Measurements from ENCODE around the gene TTC9. TPM values are rescaled to one million over a fixed set of nuclear protein-coding genes. Genes with fewer than 3 reads are reported as not detected.
A peak's percentile ranks its signal among the peaks of the same experiment; 100 is the strongest.

Gene TTC9
- total and polyA plus RNA-seq, 2 donors (not counting 1 experiment from before 2014, with no cell fraction given): 1.9 to 4.3 TPM

- Histone ChIP-seq H3K4me3 (replicated peaks in 1 of 4; ENCODE audit: control extremely low read depth in 1 of 4, insufficient read depth in 1 of 4, low read depth in 3 of 4, low read length in 4 of 4) (peak overlapping the region; percentile 39 to 79 (median 50)), H4K20me1 (ENCODE audit: control insufficient read depth, extremely low read depth, insufficient read depth, low read length) (no peaks in the 10 kb centered on the region), H3K79me2 (ENCODE audit: control insufficient read depth, insufficient read depth, low read length) (peaks cover 32% of the 10 kb centered on the region), H3K27me3 (ENCODE audit: control insufficient read depth, insufficient read depth, low read length) (no peaks in the 10 kb centered on the region), H3K36me3 (ENCODE audit: control insufficient read depth, insufficient read depth, low read length) (no peaks in the 10 kb centered on the region), H3K9me3 (ENCODE audit: control insufficient read depth, insufficient read depth, low read depth, low read length) (no peaks in the 10 kb centered on the region), H2AFZ (ENCODE audit: low read length) (peak overlapping the region; percentile 15), H3K9ac (ENCODE audit: insufficient read depth, low read length) (no peak overlapping the region), H3K27ac (ENCODE audit: insufficient read depth, low read length) (no peak overlapping the region), H3K4me1 (ENCODE audit: control insufficient read depth, extremely low read depth, insufficient read depth, low read length) (peaks cover 3% of the 10 kb centered on the region), H3K4me2 (ENCODE audit: extremely low read depth, insufficient read depth, low read length) (peak overlapping the region; percentile 74)
- peak; percentile 2 to 67 for DNase-seq (ENCODE audit: low read depth in 2 of 2)
- no peak for TF ChIP-seq EZH2 (IDR thresholded peaks at IDR 0.05; ENCODE audit: low read length, missing control alignments)
- no peak for TF ChIP-seq CTCF (conservative IDR thresholded peaks at IDR 0.05 in 1 of 2, IDR thresholded peaks at IDR 0.05 in 1 of 2; ENCODE audit: low read depth in 1 of 2, low read length in 2 of 2)
These were observed 40.6 kb upstream of the TTC9 start for GRCh38 chr14:70601162-70601561.

GRCh38 chr14:70602254-70602653, 39.5 kb upstream of the TTC9 start:
- H3K4me2 ChIP-seq (ENCODE audit: extremely low read depth, insufficient read depth, low read length): no peak overlapping the region
- no peaks in the 10 kb centered on the region for H4K20me1 ChIP-seq (ENCODE audit: control insufficient read depth, extremely low read depth, insufficient read depth, low read length)
- no peaks in the 10 kb centered on the region for H3K36me3 ChIP-seq (ENCODE audit: control insufficient read depth, insufficient read depth, low read length)
- H3K4me1 ChIP-seq (ENCODE audit: control insufficient read depth, extremely low read depth, insufficient read depth, low read length): peaks cover 3% of the 10 kb centered on the region
- no peak overlapping the region for H3K4me3 ChIP-seq (replicated peaks in 1 of 4; ENCODE audit: control extremely low read depth in 1 of 4, insufficient read depth in 1 of 4, low read depth in 3 of 4, low read length in 4 of 4)
- no peak for DNase-seq (ENCODE audit: low read depth in 2 of 2)
- peaks cover 29% of the 10 kb centered on the region for H3K79me2 ChIP-seq (ENCODE audit: control insufficient read depth, insufficient read depth, low read length)
- H3K9ac ChIP-seq (ENCODE audit: insufficient read depth, low read length): no peak overlapping the region
- no peak overlapping the region for H2AFZ ChIP-seq (ENCODE audit: low read length)
- TF ChIP-seq CTCF (conservative IDR thresholded peaks at IDR 0.05 in 1 of 2, IDR thresholded peaks at IDR 0.05 in 1 of 2; ENCODE audit: low read depth in 1 of 2, low read length in 2 of 2) (no peak), EZH2 (IDR thresholded peaks at IDR 0.05; ENCODE audit: low read length, missing control alignments) (no peak)
- H3K9me3 ChIP-seq (ENCODE audit: control insufficient read depth, insufficient read depth, low read depth, low read length): no peaks in the 10 kb centered on the region
- no peak overlapping the region for H3K27ac ChIP-seq (ENCODE audit: insufficient read depth, low read length)
- no peaks in the 10 kb centered on the region for H3K27me3 ChIP-seq (ENCODE audit: control insufficient read depth, insufficient read depth, low read length)

GRCh38 chr14:70611216-70611615, 30.5 kb upstream of the TTC9 start:
- TF ChIP-seq CTCF (conservative IDR thresholded peaks at IDR 0.05 in 1 of 2, IDR thresholded peaks at IDR 0.05 in 1 of 2; ENCODE audit: low read depth in 1 of 2, low read length in 2 of 2) (no peak), EZH2 (IDR thresholded peaks at IDR 0.05; ENCODE audit: low read length, missing control alignments) (no peak)
- no peak overlapping the region for H3K4me2 ChIP-seq (ENCODE audit: extremely low read depth, insufficient read depth, low read length)
- H2AFZ ChIP-seq (ENCODE audit: low read length): no peak overlapping the region
- H3K4me1 ChIP-seq (ENCODE audit: control insufficient read depth, extremely low read depth, insufficient read depth, low read length): no peaks in the 10 kb centered on the region
- no peak for DNase-seq (ENCODE audit: low read depth in 2 of 2)
- H3K9ac ChIP-seq (ENCODE audit: insufficient read depth, low read length): no peak overlapping the region
- no peaks in the 10 kb centered on the region for H3K79me2 ChIP-seq (ENCODE audit: control insufficient read depth, insufficient read depth, low read length)
- H3K36me3 ChIP-seq (ENCODE audit: control insufficient read depth, insufficient read depth, low read length): no peaks in the 10 kb centered on the region
- no peak overlapping the region for H3K4me3 ChIP-seq (replicated peaks in 1 of 4; ENCODE audit: control extremely low read depth in 1 of 4, insufficient read depth in 1 of 4, low read depth in 3 of 4, low read length in 4 of 4)
- no peaks in the 10 kb centered on the region for H3K27me3 ChIP-seq (ENCODE audit: control insufficient read depth, insufficient read depth, low read length)
- H3K9me3 ChIP-seq (ENCODE audit: control insufficient read depth, insufficient read depth, low read depth, low read length): no peaks in the 10 kb centered on the region
- H4K20me1 ChIP-seq (ENCODE audit: control insufficient read depth, extremely low read depth, insufficient read depth, low read length): peaks cover 1% of the 10 kb centered on the region
- no peak overlapping the region for H3K27ac ChIP-seq (ENCODE audit: insufficient read depth, low read length)

Data from fibroblast of lung (primary cell).